HG03066 (cell line): Measurements from ENCODE around the gene TMC4.
A peak's percentile ranks its signal among the peaks of the same experiment; 100 is the strongest.

Experiments
- ATAC-seq: cut with Tn5 transposase; IDR thresholded peaks from one replicate; pipeline ENCODE4 v1.9.1; 2021; ENCODE audit warnings: low read depth; ENCODE audit not compliant: unreplicated experiment

TMC4 gene

DNA sequence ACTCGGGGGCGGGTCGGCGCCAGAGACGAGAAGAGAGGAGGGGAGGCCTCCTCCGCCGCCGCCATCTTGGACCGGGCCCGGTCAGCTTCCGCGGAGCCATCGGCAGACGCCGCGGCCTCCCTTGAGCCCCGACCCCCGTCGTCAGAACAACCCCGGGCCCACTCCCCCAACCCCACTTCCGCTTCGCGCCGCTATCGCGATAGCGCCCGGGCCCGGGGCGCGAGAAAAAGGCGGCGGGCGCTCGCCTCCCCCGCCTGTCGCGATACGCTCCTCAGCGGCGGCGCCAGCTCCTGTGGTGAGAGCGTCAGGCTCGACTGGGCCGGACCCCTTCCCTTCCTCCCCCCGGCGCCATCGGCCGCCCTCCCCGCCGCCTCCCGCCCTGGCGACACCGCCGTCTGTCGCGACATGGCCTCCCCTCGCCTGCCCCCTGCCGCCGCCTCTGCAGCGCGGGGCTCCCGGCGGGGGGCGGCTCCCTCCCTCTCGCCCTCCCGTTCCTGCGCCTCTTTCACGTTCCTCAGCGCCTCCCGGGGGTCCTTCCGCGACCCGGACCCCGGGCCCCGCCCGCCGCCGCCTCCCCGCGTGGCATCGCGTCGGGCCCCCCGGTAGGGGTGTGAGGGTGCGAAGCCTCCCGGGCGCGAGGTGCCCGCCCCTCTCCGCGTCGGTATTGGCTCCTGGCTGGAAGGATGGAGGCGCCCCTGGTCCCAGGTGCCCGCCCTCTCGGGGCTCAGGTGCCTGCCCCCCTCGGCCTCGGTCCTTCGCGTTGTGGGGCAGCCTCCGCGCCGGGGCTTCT, 35.1 kb downstream of the TMC4 start, which contains the start of gene CNOT3:
CNOT3 (plus strand) TSS at position 64 of the 790 bp plus-strand sequence. CDS start 5,217 bp downstream, outside the sequence.
- ATAC-seq: no peak

DNA sequence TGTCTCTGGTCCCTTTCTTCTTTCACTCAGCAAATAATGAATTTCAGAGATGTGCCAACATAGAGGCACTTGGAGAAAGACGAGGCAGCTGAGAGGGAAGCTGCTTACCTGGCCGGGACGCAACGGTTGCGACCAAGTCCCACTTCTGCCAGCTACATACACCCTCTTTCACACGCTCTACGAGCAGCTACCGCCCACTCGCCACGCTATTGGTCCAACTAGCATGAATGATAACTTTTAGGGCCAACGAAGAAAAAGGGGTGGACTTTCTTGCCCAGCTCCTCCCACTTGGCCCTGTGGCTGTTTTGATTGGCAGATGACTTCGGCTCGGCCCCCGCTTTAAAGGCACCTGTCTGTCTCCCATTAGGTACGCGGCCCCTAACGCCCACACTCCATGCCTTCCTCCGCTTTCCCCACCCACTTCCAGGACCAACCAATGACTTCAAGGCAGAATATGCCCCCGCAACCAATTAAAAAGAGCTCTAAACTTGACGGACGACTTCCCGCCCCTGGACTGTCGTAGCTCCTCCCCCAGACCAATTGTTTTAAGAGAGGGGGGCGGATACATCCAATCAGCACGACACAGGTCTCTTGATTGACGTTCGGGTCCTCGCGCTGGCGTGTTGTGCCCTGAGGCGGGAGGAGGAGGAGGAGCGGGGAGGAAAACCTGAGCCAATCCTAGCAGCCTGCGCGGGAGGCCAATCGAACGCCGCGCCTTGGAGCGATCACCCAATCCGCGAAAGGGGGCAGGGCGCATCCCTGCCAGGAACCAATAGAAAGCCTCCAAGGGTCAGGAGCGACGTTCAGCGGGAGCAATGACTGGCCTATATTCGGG, 35.9 kb downstream of the TMC4 start:
- ATAC-seq: peak; percentile 73

DNA sequence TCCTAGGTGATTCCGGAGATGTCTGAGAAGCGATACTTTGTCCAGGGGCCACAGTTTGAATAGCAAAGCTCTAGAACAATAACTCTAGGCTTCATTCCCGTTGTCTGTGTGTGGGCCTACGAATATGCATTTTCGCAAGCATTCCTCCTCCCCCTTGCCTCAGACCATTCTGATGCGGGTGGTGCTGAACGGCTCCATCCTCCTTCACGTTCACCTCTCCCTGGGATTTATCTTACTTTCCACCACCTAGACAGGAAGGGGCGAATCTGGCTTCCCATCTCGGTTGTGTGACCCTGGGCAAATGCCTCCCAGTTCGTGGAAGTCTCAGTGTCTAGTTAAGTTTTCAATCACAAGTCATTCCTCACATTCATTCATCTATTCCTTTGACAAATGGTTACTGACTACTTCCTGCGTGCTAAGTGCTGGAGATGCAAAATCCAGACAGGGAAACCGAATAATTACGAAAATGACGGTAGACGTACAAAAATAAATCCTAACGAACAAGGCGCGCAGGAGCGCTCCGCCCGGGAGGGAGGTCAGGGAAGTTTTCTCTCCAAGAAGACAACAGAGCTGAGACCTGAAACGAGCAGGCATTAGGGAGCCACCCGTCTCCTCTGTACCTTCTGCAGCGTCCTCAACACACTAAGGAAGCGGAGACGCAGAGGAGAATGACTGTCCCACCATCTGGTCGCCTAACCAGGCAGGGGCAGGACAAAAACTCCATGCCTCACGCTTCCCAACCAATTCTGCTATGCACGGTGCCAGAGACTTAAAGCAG, 36.7 kb downstream of the TMC4 start:
- no peak for ATAC-seq

DNA sequence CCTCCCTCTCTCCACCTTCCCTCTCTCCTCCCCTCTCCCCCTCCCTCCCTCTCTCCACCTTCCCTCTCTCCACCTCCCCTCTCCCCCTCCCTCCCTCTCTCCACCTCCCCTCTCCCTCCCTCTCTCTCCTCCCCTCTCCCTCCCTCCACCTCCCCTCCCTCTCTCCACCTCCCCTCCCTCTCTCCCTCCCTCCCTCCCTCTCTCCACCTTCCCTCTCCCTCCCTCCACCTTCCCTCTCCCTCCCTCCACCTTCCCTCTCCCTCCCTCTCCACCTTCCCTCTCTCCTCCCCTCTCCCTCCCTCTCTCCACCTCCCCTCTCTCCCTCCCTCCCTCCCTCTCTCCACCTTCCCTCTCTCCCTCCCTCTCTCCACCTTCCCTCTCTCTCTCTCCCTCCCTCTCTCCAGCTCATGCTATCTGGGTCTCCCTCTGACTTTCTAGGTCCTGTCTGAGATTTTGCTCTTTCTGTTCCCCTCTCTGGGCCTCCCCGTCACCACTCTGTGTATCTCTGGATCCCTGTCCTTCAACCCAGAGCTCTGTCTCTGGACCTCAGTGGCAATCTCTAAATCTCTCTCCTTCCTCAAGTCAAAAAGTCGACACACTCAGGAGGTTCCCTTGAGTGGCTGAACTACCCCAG, 38.9 kb downstream of the TMC4 start:
- no peak for ATAC-seq

DNA sequence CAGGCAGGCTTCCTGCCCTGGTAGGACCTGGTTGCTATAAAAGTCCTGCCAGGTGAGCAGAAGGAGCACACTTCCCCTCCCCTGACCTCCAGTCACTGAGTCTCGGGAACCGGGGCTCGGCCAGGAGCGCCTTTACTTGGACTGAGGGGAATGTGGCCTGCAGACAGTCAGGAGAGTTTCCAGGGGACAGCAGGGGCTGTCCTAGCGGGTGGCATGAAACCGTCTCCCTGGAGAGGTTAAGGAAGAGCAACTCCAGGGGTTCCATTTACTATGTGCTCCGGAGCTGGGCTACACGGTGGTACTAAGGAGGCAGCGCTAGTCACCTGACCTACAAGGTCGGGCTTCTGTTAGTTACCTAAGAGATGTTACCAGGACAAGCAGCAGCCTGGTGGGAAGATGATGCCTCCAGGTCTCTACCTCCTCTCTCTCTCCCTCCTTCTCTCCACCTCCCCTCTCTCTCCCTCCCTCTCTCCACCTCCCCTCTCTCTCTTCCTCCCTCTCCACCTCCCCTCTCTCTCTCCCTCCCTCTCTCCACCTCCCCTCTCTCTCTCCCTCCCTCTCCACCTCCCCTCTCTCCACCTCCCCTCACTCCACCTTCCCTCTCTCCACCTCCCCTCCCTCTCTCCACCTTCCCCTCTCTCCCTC, 39.5 kb downstream of the TMC4 start:
- no peak for ATAC-seq

DNA sequence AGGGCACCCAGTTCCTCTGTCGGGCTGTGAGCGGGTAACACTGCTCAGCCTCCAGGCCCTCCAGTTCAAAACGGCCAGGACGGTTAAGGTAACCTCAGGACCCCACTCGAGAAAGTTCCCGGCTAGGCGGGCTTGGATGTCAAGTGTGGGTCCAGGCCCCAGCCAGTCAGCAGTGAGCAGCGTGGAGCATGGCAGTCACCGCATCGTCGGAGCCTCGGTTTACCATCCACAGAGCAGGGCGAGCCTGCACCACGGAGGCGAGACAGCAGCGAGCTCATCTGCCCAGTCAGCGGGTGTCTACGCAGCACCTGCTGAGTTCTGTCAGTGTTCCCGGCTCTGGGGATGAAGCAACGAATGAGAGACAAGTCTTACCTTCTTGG, 43.4 kb downstream of the TMC4 start:
- ATAC-seq: no peak

DNA sequence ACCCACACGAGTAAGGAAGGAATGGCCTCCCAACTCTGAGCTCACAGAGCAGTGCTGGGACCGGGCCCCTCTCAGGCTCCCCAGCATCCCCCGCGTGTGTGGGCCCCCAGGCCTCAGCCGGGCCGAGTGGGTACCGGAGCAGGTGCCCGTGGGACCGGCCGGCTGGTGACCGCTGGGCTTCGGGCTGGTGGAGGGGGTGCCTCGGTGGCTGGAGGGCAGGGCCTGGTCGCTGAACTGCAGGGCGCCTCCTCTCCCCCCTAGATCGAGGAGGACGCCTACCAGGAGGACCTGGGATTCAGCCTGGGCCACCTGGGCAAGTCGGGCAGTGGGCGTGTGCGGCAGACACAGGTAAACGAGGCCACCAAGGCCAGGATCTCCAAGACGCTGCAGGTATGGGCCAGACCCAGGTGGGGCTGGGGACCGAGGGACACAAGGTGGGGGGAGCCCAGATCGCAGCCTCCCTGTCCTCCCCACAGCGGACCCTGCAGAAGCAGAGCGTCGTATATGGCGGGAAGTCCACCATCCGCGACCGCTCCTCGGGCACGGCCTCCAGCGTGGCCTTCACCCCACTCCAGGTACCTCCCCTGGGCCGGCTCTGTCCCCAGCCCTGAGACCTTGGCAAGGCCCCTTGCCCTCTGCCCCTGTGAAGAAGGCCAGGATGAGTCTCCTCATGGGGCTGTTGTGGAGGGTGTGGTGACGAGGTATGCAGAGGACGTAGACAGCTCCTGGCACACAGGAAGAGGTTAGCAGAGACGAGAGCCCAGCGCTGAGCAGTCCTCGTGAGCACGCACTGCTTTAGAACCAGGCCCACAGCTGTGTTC, 44.0 kb downstream of the TMC4 start:
- ATAC-seq: no peak

DNA sequence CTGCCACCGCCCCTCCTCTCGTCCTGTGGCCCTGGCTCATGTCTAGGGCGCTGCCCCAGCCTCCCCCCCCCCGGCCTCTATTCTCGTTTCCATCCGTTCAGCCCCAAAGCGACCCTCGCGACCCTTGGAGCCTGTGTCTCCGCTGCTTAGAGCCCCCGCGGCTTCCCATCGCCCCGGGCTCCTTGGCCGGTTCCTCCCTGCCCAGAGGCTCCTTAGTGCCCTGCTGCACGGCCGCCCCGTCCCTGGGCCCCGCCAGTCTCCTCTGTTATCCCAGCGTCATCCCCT, 44.6 kb downstream of the TMC4 start:
- ATAC-seq: no peak

DNA sequence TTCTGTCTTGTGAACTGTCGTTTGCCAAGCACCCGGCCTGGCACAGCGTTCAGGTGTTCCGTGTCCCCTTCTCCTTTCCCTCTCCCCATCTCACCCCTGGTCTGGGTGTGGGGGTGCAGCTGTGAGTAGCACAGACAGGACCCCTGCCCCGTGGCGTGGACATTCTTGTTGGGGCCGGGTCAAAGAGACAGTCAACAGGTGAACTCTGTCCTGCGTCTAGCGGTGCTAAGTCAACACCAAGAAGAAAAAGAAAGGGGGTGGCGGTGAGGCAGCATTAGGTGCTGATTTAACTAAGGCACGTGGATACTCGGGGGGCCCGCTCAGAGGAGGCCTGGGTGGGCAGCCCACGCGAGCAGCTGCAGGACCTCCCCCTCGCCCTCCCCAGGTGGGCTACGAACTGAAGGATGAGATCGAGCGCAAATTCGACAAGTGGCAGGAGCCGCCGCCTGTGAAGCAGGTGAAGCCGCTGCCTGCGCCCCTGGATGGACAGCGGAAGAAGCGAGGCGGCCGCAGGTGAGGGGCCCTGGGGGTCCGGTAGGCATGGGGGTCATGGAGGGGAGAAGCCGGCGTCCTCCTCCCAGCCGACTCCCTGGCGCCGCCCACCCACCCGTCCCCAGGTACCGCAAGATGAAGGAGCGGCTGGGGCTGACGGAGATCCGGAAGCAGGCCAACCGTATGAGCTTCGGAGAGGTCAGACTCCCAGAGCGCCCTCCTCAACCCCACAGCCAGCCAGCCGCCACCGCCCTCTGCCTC, 45.1 kb downstream of the TMC4 start:
- no peak for ATAC-seq

DNA sequence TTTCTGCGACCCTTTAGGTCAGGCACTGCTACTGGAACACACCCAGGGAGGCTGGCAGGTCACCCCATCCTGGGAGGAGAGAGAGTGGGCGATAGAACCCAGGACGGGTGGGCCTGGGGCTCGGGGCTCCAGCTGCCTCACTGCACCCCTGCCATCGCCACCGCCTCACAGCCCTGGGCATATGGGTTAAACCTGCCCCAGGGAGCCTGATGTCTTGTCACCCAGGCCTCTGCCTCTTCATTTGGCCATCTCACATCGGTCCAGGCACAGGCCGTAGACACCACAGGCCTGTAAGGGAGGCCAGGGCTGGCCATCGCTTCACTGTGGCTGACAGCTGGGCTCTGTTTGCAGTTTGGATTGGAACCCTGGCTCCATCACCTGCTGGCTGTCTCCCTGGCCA, 47.2 kb downstream of the TMC4 start:
- ATAC-seq: no peak

DNA sequence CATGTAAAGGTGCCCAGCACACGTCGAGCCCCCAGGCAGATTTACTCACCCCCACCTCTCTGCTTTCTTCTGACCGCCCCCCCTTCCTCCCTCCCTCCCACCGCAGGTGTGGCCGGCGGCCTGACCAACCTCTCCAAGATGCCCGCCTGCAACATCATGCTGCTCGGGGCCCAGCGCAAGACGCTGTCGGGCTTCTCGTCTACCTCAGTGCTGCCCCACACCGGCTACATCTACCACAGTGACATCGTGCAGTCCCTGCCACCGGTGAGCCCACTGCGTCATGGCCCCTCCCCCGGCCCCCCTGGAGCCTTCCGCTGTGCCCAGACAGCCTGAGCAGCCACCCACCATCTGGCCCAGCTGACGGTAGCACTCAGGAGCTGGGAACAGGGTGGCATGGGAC, 48.6 kb downstream of the TMC4 start:
- no peak for ATAC-seq

DNA sequence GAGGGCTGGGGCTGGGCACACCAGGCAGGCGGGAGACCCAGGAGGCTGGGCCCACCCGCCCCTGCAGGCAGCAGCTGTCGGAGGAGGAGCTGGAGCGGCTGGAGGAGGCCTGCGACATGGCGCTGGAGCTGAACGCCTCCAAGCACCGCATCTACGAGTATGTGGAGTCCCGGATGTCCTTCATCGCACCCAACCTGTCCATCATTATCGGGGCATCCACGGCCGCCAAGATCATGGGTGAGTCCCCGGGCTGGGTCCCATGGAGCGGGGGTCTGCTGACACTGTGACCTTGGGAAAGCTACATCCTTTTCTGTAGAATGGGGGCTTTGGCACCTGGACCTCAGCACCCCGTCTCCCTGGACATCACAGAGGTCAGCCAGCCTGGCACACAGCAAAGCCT, 49.3 kb downstream of the TMC4 start:
- ATAC-seq: no peak

DNA sequence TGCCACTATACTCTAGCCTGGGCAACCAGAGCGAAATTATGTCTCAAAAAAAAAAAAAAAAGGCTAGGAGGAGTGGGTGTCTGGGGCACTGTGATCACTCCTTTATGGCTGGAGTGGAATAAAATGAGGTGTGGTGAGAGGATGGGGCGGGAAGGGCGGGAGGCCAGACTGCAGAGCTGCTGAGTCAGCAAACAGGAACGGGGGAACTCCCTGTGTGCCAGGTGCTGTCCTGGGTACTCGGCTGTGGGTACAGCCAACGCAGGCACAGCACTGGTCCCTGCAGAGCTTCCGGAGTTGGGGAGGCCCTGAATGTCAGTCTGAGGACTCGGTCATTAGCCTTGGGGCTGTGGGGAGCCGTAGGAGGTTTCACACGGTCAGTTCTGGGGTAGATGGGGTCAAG, 51.7 kb downstream of the TMC4 start:
- ATAC-seq: no peak

DNA sequence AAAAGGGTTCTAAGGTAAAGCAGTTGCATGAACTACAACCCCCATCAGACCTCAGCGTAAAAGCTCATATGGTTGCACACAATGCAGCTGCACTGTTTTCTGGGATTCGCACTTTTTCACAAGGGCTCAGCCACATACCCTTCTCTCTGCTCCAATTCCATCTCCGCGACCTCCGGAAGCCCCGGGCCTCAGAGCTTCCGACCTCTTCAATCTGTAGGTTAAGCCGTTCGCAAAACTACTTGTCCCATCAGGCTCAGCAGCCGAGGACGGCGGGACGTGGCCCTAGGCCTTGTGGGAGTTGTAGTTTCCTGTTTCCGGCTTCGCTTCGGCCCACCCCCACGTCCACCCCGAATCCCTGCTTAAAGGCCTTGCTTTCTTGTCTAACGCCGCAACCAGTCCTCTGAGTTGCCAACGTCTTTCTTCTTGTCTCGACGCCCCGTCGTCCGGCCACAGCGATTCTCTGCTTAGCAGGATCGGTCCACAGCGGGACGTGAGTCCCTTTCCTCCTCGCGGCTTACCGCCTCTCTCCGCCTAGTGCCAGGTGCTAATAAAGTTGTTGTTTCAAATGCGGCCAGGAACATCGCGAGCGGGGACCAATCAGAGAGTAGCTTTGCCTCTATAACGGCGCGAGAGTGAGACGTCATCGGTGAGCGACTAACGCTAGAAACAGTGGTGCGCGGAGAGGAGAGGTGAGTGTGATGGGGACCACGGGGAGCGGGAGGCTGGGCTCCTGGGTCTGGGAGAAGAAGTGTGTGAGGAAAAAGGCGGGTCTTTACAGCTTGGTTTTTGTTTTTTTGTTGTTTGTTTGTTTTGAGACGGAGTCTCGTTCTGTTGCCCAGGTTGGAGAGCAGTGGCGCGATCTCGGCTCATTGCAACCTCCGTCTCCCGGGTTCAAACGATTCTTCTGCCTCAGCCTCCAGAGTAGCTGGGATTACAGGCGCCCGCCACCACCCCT, 57.6 kb downstream of the TMC4 start, which contains the start of the genes PRPF31 and TFPT:
PRPF31 (plus strand) TSS at position 646 of the 955 bp plus-strand sequence. CDS start 2,525 bp downstream, outside the sequence.
TFPT (minus strand) TSS at position 549 of the 955 bp plus-strand sequence; CDS start at position 161, 388 bp downstream.
- peak; percentile 67 for ATAC-seq

DNA sequence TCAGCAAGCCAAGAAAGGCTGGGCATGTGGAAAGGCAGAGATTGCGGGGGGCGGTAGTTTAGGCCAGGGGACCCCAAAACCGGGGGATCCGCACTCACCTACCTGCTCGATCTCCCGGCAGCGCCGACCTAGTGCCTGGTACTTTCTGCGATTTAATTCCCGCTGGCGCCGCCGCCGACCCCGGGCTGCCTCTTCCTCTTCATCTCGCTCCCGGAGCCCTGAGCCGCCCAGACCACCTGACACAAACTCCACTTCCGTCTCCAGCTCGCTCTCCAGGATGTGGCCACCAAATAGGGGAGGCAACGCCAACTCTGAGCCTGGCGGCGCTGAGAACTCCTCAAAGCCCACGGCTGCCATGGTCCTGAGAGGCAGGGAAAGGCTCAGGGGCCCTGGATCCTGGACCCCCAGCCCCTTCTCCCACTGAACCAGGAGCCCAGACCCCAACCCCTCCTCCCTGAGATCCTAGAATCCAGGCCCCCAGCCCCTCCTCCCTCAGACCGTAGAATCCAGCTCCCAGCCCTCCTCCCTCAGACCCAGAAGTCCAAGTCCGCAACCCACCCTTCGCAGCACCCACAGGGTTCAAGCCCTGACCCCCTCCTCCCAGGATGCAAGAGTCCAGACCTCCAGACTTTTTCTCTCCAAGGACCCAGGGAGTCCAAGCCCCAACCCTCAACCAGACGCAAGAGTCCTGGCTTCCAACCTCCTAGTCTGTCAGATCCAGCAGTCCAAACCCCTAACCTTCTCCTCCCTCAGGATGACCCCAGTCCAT, 58.4 kb downstream of the TMC4 start:
- ATAC-seq: peak; percentile 14
